H1 (cell line): Measurements from ENCODE around the gene FKBP5. TPM values are rescaled to one million over a fixed set of nuclear protein-coding genes. Genes with fewer than 3 reads are reported as not detected.
A peak's percentile ranks its signal among the peaks of the same experiment; 100 is the strongest.

Experiments used
- CTCF ChIA-PET: fragments of 300-600 bp; sonication (Branson Sonifier 250); formaldehyde crosslinking; loops from one replicate; lab custom pipeline; 2021; ENCODE audit not compliant: partially characterized antibody; lab: Charles Lee
- POLR2A ChIA-PET: fragments of 300-600 bp; sonication (Branson Sonifier 250); formaldehyde crosslinking; loops from one replicate; lab custom pipeline; 2021; ENCODE audit warnings: inconsistent platforms; ENCODE audit not compliant: partially characterized antibody; lab: Charles Lee
- DNase-seq, 2 experiments: peaks; one replicate each; pipeline versions ENCODE4 v3.0.0 to v3.0.0-alpha.2; 2010 to 2022; ENCODE audit warnings: low spot score in 2 of 2, low read depth in 1 of 2, mixed read lengths in 1 of 2
- FAIRE-seq: peaks from 2 replicates; lab custom pipeline; 2011; peaks lifted over from hg19 to GRCh38; lab: Jason Lieb, UNC
- H2AFZ ChIP-seq: 2 replicates; pipeline ENCODE4 v1.8.1; 2012; ENCODE audit warnings: low read length, inconsistent platforms
- H2AK5ac ChIP-seq: 2 replicates; pipeline ENCODE4 v1.6.1; 2013; ENCODE audit warnings: low read depth, low read length
- H2BK120ac ChIP-seq: replicated peaks from 2 replicates; pipeline ENCODE3; 2013; ENCODE audit warnings: low read depth, low read length, inconsistent platforms
- H2BK12ac ChIP-seq: 2 replicates; pipeline ENCODE4 v1.6.1; 2013; ENCODE audit warnings: low read depth, low read length
- H2BK15ac ChIP-seq: 2 replicates; pipeline ENCODE4 v1.6.1; 2013; ENCODE audit warnings: low read length
- H2BK20ac ChIP-seq: 2 replicates; pipeline ENCODE4 v1.6.1; 2013; ENCODE audit warnings: low read length
- H2BK5ac ChIP-seq: 2 replicates; pipeline ENCODE4 v1.6.1; 2013; ENCODE audit warnings: low read depth, low read length
- H3K14ac ChIP-seq: 2 replicates; pipeline ENCODE4 v1.6.1; 2013; ENCODE audit warnings: inconsistent platforms; ENCODE audit not compliant: insufficient read length
- H3K18ac ChIP-seq: 2 replicates; pipeline ENCODE4 v1.6.1; 2013; ENCODE audit warnings: low read length; ENCODE audit errors: extremely low read depth
- H3K23ac ChIP-seq: 2 replicates; pipeline ENCODE4 v1.6.1; 2013; ENCODE audit warnings: inconsistent platforms; ENCODE audit not compliant: insufficient read length
- H3K23me2 ChIP-seq: 2 replicates; pipeline ENCODE4 v1.6.1; 2013; ENCODE audit warnings: low read depth, low read length
- H3K27ac ChIP-seq: 2 replicates; pipeline ENCODE4 v1.6.1; 2011; ENCODE audit warnings: low read depth, low read length, inconsistent platforms
- H3K27me3 ChIP-seq, 4 experiments: replicated peaks in 1 of 4; 1 replicate in 1 of 4; 2 replicates in 3 of 4; pipeline versions ENCODE4 v1.6.1 to v1.8.1; 2011 to 2013; ENCODE audit warnings: low read length in 3 of 4, mild to moderate bottlenecking in 3 of 4, inconsistent platforms in 2 of 4, mixed read lengths in 2 of 4, moderate library complexity in 1 of 4; ENCODE audit not compliant: control insufficient read depth in 3 of 4, insufficient read depth in 3 of 4; ENCODE audit errors: extremely low read depth in 1 of 4
- H3K36me3 ChIP-seq, 4 experiments: 2 replicates each; pipeline versions ENCODE4 v1.6.1 to v1.8.1; 2011 to 2013; ENCODE audit warnings: mild to moderate bottlenecking in 4 of 4, low read length in 3 of 4, moderate library complexity in 2 of 4, control low read depth in 1 of 4, inconsistent platforms in 1 of 4; ENCODE audit not compliant: insufficient read depth in 4 of 4, control insufficient read depth in 2 of 4
- H3K4ac ChIP-seq: replicated peaks from 2 replicates; pipeline ENCODE3; 2013; ENCODE audit warnings: low read length, low read depth, mixed read lengths, inconsistent platforms; ENCODE audit not compliant: insufficient read length
- H3K4me1 ChIP-seq, 4 experiments: replicated peaks in 1 of 4; 1 replicate in 1 of 4; 2 replicates in 3 of 4; pipeline versions ENCODE4 v1.6.1 to v1.8.1; 2011 to 2013; ENCODE audit warnings: low read length in 3 of 4, inconsistent platforms in 2 of 4, mixed read lengths in 1 of 4; ENCODE audit not compliant: insufficient read depth in 4 of 4, control insufficient read depth in 3 of 4
- H3K4me2 ChIP-seq, 2 experiments: 2 replicates each; pipeline versions ENCODE4 v1.6.1 to v1.8.1; 2011 to 2013; ENCODE audit warnings: low read depth in 2 of 2, low read length in 2 of 2, control low read depth in 1 of 2, inconsistent platforms in 1 of 2, mild to moderate bottlenecking in 1 of 2; ENCODE audit not compliant: insufficient read depth in 1 of 2
- H3K4me3 ChIP-seq, 4 experiments: fragments of 200-600, 300-600 bp in 1 of 4; sonication (generic), shearing (Covaris generic), sonication (Bioruptor Twin) in 1 of 4; 2 replicates each; pipeline versions ENCODE4 v1.5.1 to v1.8.1; 2011 to 2016; ENCODE audit warnings: low read length in 4 of 4, low read depth in 3 of 4, control low read depth in 2 of 4, inconsistent platforms in 2 of 4, mild to moderate bottlenecking in 2 of 4, mixed read lengths in 1 of 4, moderate library complexity in 1 of 4; ENCODE audit not compliant: insufficient read depth in 2 of 4; ENCODE audit errors: extremely low read depth in 1 of 4
- H3K56ac ChIP-seq: replicated peaks from 2 replicates; pipeline ENCODE3; 2013; ENCODE audit warnings: low read depth, mild to moderate bottlenecking, mixed read lengths, low read length, inconsistent platforms; ENCODE audit not compliant: insufficient read length
- H3K79me1 ChIP-seq: 2 replicates; pipeline ENCODE4 v1.6.1; 2013; ENCODE audit warnings: low read depth, low read length, control low read depth
- H3K79me2 ChIP-seq, 2 experiments: 2 replicates each; pipeline versions ENCODE4 v1.6.1 to v1.8.1; 2012 to 2013; ENCODE audit warnings: low read length in 2 of 2, mild to moderate bottlenecking in 2 of 2, inconsistent platforms in 1 of 2; ENCODE audit not compliant: insufficient read depth in 2 of 2, control insufficient read depth in 1 of 2
- H3K9ac ChIP-seq, 4 experiments: replicated peaks in 1 of 4; 1 replicate in 1 of 4; 2 replicates in 3 of 4; pipeline versions ENCODE4 v1.6.1 to v1.8.1; 2011 to 2013; ENCODE audit warnings: low read depth in 3 of 4, low read length in 3 of 4, control low read depth in 2 of 4, mild to moderate bottlenecking in 2 of 4, moderate library complexity in 2 of 4, inconsistent platforms in 1 of 4; ENCODE audit errors: extremely low read depth in 1 of 4
- H3K9me3 ChIP-seq, 2 experiments: 2 replicates each; pipeline versions ENCODE4 v1.6.1 to v1.8.1; 2012 to 2013; ENCODE audit warnings: mild to moderate bottlenecking in 2 of 2, moderate library complexity in 2 of 2, control low read depth in 1 of 2, inconsistent platforms in 1 of 2, low read depth in 1 of 2, low read length in 1 of 2, mixed read lengths in 1 of 2; ENCODE audit not compliant: insufficient read depth in 2 of 2
- H4K20me1 ChIP-seq, 2 experiments: replicated peaks in 1 of 2; 2 replicates each; pipeline versions ENCODE3 to v1.8.1; 2011 to 2013; ENCODE audit warnings: inconsistent platforms in 2 of 2, low read length in 2 of 2, mild to moderate bottlenecking in 1 of 2; ENCODE audit not compliant: insufficient read depth in 2 of 2, control insufficient read depth in 1 of 2
- H4K5ac ChIP-seq: 2 replicates; pipeline ENCODE4 v1.6.1; 2013; ENCODE audit warnings: low read length, low read depth, mixed read lengths, inconsistent platforms; ENCODE audit not compliant: insufficient read length
- H4K8ac ChIP-seq: 2 replicates; pipeline ENCODE4 v1.8.0; 2013; ENCODE audit warnings: mild to moderate bottlenecking, moderate library complexity, low read length, inconsistent platforms; ENCODE audit not compliant: insufficient read depth; ENCODE audit errors: extremely low read depth
- H4K91ac ChIP-seq: replicated peaks from 2 replicates; pipeline ENCODE3; 2013; ENCODE audit warnings: low read length, mixed read lengths, inconsistent platforms; ENCODE audit not compliant: insufficient read length
- BCL11A ChIP-seq, 2 experiments: IDR thresholded peaks; one replicate each; pipeline ENCODE4 v1.6.1; 2011; ENCODE audit warnings: low read depth in 2 of 2, low read length in 2 of 2, mild to moderate bottlenecking in 2 of 2
- CBX5 ChIP-seq: fragments of 300-800, 300-1000 bp; sonication (generic); IDR thresholded peaks from 2 replicates; pipeline ENCODE4 v1.7.1; 2016; ENCODE audit warnings: antibody characterized with exemption, low read length, low read depth
- CBX8 ChIP-seq: fragments of 300-800, 300-1000 bp; sonication (generic); IDR thresholded peaks from 2 replicates; pipeline ENCODE4 v1.7.1; 2016; ENCODE audit warnings: low read depth, low read length, borderline replicate concordance
- HDAC2 ChIP-seq, 2 experiments: fragments of 300-600 bp in 1 of 2; sonication (generic) in 1 of 2; IDR thresholded peaks; 2 replicates each; pipeline ENCODE4 v1.6.1; 2011 to 2012; ENCODE audit warnings: low read depth in 2 of 2, low read length in 2 of 2, mild to moderate bottlenecking in 2 of 2, moderate library complexity in 2 of 2, borderline replicate concordance in 1 of 2, inconsistent platforms in 1 of 2
- JUND ChIP-seq: IDR thresholded peaks from 2 replicates; pipeline ENCODE4 v1.6.1; 2011; ENCODE audit warnings: mild to moderate bottlenecking, improper control_type of control experiment, low read length
- MAX ChIP-seq: IDR thresholded peaks from 2 replicates; pipeline ENCODE4 v1.6.1; 2012; ENCODE audit warnings: inconsistent platforms
- NRF1 ChIP-seq: IDR thresholded peaks from 2 replicates; pipeline ENCODE4 v1.6.1; 2011; ENCODE audit warnings: mild to moderate bottlenecking, low read depth, low read length, improper control_type of control experiment
- POLR2A ChIP-seq, 2 experiments: IDR thresholded peaks; 1 replicate in 1 of 2; 2 replicates in 1 of 2; pipeline ENCODE4 v1.6.1; 2011; ENCODE audit warnings: low read depth in 2 of 2, low read length in 2 of 2, mild to moderate bottlenecking in 2 of 2; ENCODE audit errors: control extremely low read depth in 1 of 2
- POLR2AphosphoS5 ChIP-seq: IDR thresholded peaks from 2 replicates; pipeline ENCODE4 v1.6.1; 2011; ENCODE audit warnings: low read depth, low read length
- RBBP5 ChIP-seq: IDR thresholded peaks from 2 replicates; pipeline ENCODE4 v1.7.1; 2012; ENCODE audit warnings: low read depth, mild to moderate bottlenecking, inconsistent platforms, low read length, moderate library complexity, borderline replicate concordance
- SP1 ChIP-seq: IDR thresholded peaks from 2 replicates; pipeline ENCODE4 v1.6.1; 2011; ENCODE audit warnings: low read depth, low read length
- SUZ12 ChIP-seq: fragments of 200-600 bp; sonication (generic); IDR thresholded peaks from 2 replicates; pipeline ENCODE4 v1.6.1; 2012; ENCODE audit warnings: mild to moderate bottlenecking, inconsistent platforms, low read length, moderate library complexity, mixed read lengths
- TBP ChIP-seq: IDR thresholded peaks from 2 replicates; pipeline ENCODE4 v1.6.1; 2011; ENCODE audit warnings: low read depth, low read length, improper control_type of control experiment
- WGBS, 2 experiments: shearing (Covaris generic) in 1 of 2; methylation state at CpG; one replicate each; pipeline versions ENCODE4 v1.1.6 to v1.1.7; 2013 to 2015; ENCODE audit warnings: low lambda C conversion rate in 2 of 2, mixed read lengths in 2 of 2, inconsistent platforms in 1 of 2, low coverage in 1 of 2, missing lambda C conversion rate in 1 of 2; ENCODE audit not compliant: insufficient replicate concordance in 2 of 2, insufficient coverage in 1 of 2, insufficient read length in 1 of 2; ENCODE audit errors: extremely low coverage in 1 of 2, missing lambda C conversion rate in 1 of 2; 5-methylcytosine and 5-hydroxymethylcytosine counted together
- polyA plus RNA-seq, 7 experiments: library from polyadenylated mRNA; depleted of rRNA in 3 of 7; stranded (reverse) in 5 of 7; unstranded in 2 of 7; fragments of >200 nt in 5 of 7; fragments of 200-250 nt in 2 of 7; gene quantifications; 1 replicate in 5 of 7; 2 replicates in 1 of 7; 4 replicates in 1 of 7; pipeline versions ENCODE4 v1.2.1 to v1.2.3, GENCODE V29; 2011 to 2013; ENCODE audit warnings: missing spikeins in 2 of 7, mixed read lengths in 2 of 7
- total RNA-seq: library from RNA; stranded (reverse); fragmentation: NEBNext Ultra II Directional; extraction: Animal tissue kit (Norgen Biotek cat#: 25700); gene quantifications from 2 replicates; pipeline ENCODE4 v1.2.1, GENCODE V29; 2021
- TF ChIP-seq, protein P1 (sequence below): IDR thresholded peaks from 2 replicates; pipeline ENCODE4 v1.6.1; 2012; ENCODE audit warnings: inconsistent platforms

The FKBP5 gene
- total and polyA plus RNA-seq, 2 of the 8 experiments (the other 6 are each of a cell fraction or from before 2014, with no cell fraction given): 14.3 to 40.4 TPM

DNA sequence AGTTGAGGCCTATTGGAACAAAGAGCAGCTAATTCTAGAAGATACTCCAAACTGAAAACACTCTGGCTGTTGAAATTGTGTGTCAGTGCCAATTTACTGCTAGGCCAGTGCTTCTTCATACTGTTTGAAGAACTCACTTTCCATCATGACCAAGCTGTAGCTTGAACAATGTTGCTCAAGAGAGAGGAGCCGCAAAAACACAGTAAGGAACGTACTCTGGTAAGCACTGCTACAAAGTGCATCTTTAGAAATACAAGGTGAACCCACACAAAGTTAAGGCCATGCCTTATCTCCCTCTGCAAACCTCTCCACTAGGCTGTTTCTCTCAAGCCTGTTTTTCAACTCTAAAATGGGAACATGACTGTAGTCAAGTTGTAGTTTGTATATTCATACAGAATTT, 101.5 kb downstream of the FKBP5 start:
- H4K20me1 ChIP-seq: peaks cover 0 to 2% of the 10 kb centered on the region in 2 experiments
- no peak overlapping the region for H4K5ac ChIP-seq
- H3K9ac ChIP-seq: no peak overlapping the region
- no peak overlapping the region for H2BK15ac ChIP-seq
- no peak overlapping the region for H2AFZ ChIP-seq
- no peak overlapping the region for H3K56ac ChIP-seq
- H3K4ac ChIP-seq: no peak overlapping the region
- H3K36me3 ChIP-seq: peaks cover 0 to 19% (median 3%) of the 10 kb centered on the region in 4 experiments; a peak in 5 of 8 replicates
- H3K4me1 ChIP-seq: no peaks in the 10 kb centered on the region
- H3K27me3 ChIP-seq: no peaks in the 10 kb centered on the region
- no peaks in the 10 kb centered on the region for H3K23me2 ChIP-seq
- no peak for FAIRE-seq
- DNase-seq: peak in 1 of 2 experiments; percentile 3
- no peak overlapping the region for H3K4me2 ChIP-seq
- no peak overlapping the region for H3K4me3 ChIP-seq
- ChIA-PET CTCF (interaction anchor here (0.6 to 3.1 kb wide), 6 partner anchors 25 to 894 kb away, joined by 3 to 17 read pairs (median 4); partner anchors contain the start of gene ARMC12), POLR2A (no interaction called here)
- no peak overlapping the region for H2AK5ac ChIP-seq
- WGBS, 2 experiments: 77% methylated on average over 2 of the region's 2 CpGs; no CpG with 5 or more reads in 1 of the 2 experiments
- no peak overlapping the region for H2BK12ac ChIP-seq
- no peak overlapping the region for H4K8ac ChIP-seq
- H2BK5ac ChIP-seq: no peak overlapping the region
- H2BK120ac ChIP-seq: no peak overlapping the region
- no peak overlapping the region for H4K91ac ChIP-seq
- H3K14ac ChIP-seq: no peak overlapping the region
- H2BK20ac ChIP-seq: no peak overlapping the region
- no peak overlapping the region for H3K27ac ChIP-seq
- no peaks in the 10 kb centered on the region for H3K9me3 ChIP-seq
- H3K23ac ChIP-seq: no peak overlapping the region
- no peaks in the 10 kb centered on the region for H3K79me1 ChIP-seq
- H3K18ac ChIP-seq: no peak overlapping the region
- no peaks in the 10 kb centered on the region for H3K79me2 ChIP-seq
- TF ChIP-seq POLR2A (IDR thresholded peaks at IDR 0.05; ENCODE audit: control extremely low read depth in 1 of 2, low read depth in 2 of 2, low read length in 2 of 2): no peak
- no peak for TF ChIP-seq HDAC2 (IDR thresholded peaks at IDR 0.05; ENCODE audit: borderline replicate concordance in 1 of 2, low read depth in 2 of 2, low read length in 2 of 2)
- TF ChIP-seq MAX: no peak
- no peak for TF ChIP-seq POLR2AphosphoS5
- TF ChIP-seq BCL11A (IDR thresholded peaks at IDR 0.05; ENCODE audit: low read depth in 2 of 2, low read length in 2 of 2): no peak
- TF ChIP-seq SUZ12: no peak
- TF ChIP-seq CBX8: no peak
- TF ChIP-seq NRF1: no peak
- no peak for TF ChIP-seq RBBP5
- TF ChIP-seq SP1: no peak
- no peak for TF ChIP-seq CBX5
- no peak for TF ChIP-seq TBP
- no peak for TF ChIP-seq JUND
- TF ChIP-seq, protein P1, sequence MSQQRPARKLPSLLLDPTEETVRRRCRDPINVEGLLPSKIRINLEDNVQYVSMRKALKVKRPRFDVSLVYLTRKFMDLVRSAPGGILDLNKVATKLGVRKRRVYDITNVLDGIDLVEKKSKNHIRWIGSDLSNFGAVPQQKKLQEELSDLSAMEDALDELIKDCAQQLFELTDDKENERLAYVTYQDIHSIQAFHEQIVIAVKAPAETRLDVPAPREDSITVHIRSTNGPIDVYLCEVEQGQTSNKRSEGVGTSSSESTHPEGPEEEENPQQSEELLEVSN: no peak
